ENCODE measurements around the gene CLEC16A.
A peak's percentile ranks its signal among the peaks of the same experiment; 100 is the strongest.

The CLEC16A gene

DNA sequence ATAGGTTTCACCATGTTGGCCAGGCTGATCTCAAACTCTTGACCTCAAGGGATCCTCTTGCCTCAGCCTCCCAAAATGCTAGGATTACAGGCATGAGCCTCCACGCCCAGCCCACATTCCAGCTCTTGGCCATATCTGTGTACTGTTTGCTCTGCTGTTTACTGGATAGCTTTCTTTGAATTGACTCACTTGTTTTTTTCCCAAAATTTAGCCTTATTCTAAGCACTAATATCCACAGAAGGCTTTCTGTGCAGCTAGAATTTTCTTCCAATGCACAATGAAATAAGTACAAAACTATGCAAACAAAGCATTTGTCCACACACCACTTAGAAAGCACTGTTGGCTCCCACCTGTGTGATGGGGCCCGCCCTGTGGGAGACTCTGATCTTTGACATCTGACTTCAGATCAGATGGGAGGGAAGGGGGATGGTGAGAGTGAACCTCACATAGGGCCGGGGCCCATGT is 72.2 kb downstream of the CLEC16A start:
- Histone ChIP-seq H3K4me3 (no peak overlapping the region), H3K27me3 (ENCODE audit: low read depth) (no peaks in the 10 kb centered on the region), H3K4me1 (no peaks in the 10 kb centered on the region), H3K36me3 (replicated peaks) (0 out of 2 replicates have a peak, but pooled peaks cover 4% of the 10 kb centered on the region), H3K9me3 (no peaks in the 10 kb centered on the region)
- no peak for DNase-seq (ENCODE audit: low spot score in 2 of 2)
- in situ Hi-C loops (cut with MboI; ENCODE audit: low sequenced_read_pairs): no loop called here

DNA sequence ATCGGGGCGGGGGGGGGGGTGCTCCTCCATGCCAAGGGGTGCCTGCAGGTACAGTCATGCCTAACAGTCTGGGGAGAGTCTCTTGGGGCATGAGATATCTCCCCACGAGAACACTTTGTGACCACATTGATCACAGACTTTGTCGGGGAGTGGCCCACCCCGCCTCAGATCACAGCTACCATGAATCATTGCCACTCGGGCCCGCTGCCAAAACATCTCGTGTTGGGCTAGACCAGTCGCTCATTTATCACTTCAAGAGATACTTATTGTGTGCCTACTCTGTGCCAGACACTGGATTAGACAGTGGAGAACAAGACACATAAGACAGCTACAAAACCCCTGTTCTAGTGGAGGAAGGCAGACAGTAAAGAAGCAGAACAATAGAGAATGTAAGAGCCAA is 72.6 kb downstream of the CLEC16A start:
- in situ Hi-C loops (cut with MboI; ENCODE audit: low sequenced_read_pairs): no loop called here
- Histone ChIP-seq H3K36me3 (replicated peaks) (peaks cover 4% of the 10 kb centered on the region; the same call in 1 of the 2 replicates), H3K4me3 (no peak overlapping the region), H3K4me1 (no peaks in the 10 kb centered on the region), H3K27me3 (ENCODE audit: low read depth) (no peaks in the 10 kb centered on the region), H3K9me3 (no peaks in the 10 kb centered on the region)
- DNase-seq (ENCODE audit: low spot score in 2 of 2): peak in 1 of 2 experiments; percentile 14

DNA sequence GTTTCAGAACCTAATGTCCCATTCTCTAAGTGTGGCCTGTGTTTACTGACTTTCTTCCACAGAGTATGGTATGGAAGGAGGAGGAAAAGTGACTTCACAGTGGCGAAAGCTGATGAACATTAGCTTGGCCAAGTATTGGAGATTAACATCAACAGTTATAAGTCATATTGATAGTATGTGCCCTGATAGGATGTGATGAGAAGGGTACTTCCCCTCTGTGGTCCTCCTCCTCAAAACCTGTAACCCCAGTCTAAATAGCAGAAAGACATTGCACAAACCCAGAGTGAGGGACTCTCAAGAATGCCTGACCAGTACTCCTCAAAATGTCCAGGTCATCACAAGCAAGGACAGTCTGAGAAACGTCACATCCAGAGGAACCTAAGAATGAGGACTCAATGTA is 73.1 kb downstream of the CLEC16A start:
- no peaks in the 10 kb centered on the region for H3K27me3 ChIP-seq (ENCODE audit: low read depth)
- no peaks in the 10 kb centered on the region for H3K9me3 ChIP-seq
- H3K4me3 ChIP-seq: no peak overlapping the region
- no peaks in the 10 kb centered on the region for H3K4me1 ChIP-seq
- peaks cover 4% of the 10 kb centered on the region; the same call in 1 of the 2 replicates for H3K36me3 ChIP-seq (replicated peaks)
- DNase-seq (ENCODE audit: low spot score in 2 of 2): no peak
- in situ Hi-C loops (cut with MboI; ENCODE audit: low sequenced_read_pairs): no loop called here

DNA sequence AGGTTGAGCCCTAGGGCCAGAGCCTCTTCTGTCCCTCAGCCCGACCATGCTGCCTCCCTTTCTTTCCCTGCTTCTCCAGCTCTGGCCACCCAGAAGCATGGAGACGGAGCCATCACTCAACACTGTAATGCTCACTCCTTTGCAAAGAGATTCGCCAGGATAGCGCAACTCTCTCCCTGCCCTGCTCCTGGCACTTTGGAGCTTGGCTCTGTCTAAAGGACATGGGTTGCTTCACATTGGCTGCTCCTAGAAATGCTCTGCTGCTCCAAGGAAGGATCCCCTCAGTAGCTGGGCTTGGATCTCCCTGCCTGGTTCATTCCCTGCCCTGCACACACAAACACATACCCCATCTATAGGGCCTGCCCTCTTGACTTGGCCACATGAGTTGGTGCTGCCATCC is 76.0 kb downstream of the CLEC16A start:
- Histone ChIP-seq H3K4me3 (no peak overlapping the region), H3K36me3 (replicated peaks) (no peaks in the 10 kb centered on the region; the same call in 1 of the 2 replicates), H3K4me1 (no peaks in the 10 kb centered on the region), H3K27me3 (ENCODE audit: low read depth) (no peaks in the 10 kb centered on the region), H3K9me3 (no peaks in the 10 kb centered on the region)
- DNase-seq (ENCODE audit: low spot score in 2 of 2): no peak
- in situ Hi-C loops (cut with MboI; ENCODE audit: low sequenced_read_pairs): no loop called here

DNA sequence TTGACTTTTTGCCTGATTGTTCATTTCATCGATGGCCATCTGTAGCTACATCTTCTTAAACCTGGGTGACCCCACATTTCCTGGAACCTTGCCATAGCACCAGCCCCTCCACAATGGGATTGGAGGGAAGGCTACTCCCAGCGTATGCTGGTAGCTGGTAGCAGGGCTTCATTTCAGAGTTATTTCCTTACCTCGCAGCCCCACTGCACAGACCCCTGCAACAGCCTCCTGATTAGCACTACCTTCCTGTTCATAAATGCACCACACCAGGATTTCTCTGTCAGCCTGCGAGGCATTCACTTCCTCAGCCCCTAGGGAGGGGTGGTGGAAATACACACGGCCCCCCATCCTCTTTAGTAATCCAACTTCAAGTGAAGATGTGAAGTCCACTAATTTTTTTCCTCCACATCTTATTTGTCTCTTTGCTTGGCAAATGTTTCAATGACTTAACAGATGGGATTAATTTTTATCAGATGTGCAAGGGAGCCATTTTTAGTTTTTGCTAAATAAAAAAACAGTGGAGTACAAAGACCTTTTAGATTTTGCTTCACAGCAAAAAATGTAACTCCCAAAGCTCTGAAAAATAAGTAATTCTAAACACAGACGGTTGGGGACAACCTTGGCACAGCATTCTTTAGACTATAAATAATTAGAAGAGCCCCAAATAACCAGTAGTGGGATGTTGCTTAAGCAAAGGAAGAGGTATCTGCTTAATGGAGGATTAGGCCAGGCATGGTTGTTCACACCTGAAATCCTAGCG is 76.6 kb downstream of the CLEC16A start:
- in situ Hi-C loops (cut with MboI; ENCODE audit: low sequenced_read_pairs): no loop called here
- no peak for DNase-seq (ENCODE audit: low spot score in 2 of 2)

DNA sequence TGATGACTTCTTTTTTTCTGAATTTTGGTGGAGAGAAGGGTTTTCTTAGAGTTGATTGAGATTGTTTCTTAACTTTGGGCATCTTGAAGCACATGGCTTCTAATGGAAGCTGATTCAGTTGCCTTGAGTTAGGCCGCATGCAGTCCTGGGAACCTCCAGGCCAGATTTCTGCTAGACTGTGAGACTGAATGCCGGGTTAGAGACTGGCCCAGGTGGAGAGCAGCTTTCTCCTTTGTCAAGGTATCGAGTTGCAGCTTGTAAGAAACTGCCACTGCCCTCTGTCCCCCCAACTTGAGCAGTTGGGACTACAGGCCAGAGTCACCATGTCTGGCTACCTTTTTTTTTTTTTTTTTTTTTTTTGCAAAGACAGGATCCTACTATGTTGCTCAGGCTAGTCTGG is 77.6 kb downstream of the CLEC16A start:
- in situ Hi-C loops (cut with MboI; ENCODE audit: low sequenced_read_pairs): no loop called here
- Histone ChIP-seq H3K27me3 (ENCODE audit: low read depth) (no peaks in the 10 kb centered on the region), H3K4me1 (no peaks in the 10 kb centered on the region), H3K9me3 (0 out of 2 replicates have a peak, but pooled peaks cover 4% of the 10 kb centered on the region), H3K36me3 (replicated peaks) (peaks cover 6% of the 10 kb centered on the region), H3K4me3 (no peak overlapping the region)
- no peak for DNase-seq (ENCODE audit: low spot score in 2 of 2)

More for the DNA sequence above, 76.6 kb downstream of the CLEC16A start:
- no peak overlapping the region for H3K4me3 ChIP-seq
- H3K36me3 ChIP-seq (replicated peaks): peaks cover 3% of the 10 kb centered on the region
- H3K9me3 ChIP-seq: 0 out of 2 replicates have a peak, but pooled peaks cover 2% of the 10 kb centered on the region
- H3K4me1 ChIP-seq: no peaks in the 10 kb centered on the region
- H3K27me3 ChIP-seq (ENCODE audit: low read depth): no peaks in the 10 kb centered on the region

DNA sequence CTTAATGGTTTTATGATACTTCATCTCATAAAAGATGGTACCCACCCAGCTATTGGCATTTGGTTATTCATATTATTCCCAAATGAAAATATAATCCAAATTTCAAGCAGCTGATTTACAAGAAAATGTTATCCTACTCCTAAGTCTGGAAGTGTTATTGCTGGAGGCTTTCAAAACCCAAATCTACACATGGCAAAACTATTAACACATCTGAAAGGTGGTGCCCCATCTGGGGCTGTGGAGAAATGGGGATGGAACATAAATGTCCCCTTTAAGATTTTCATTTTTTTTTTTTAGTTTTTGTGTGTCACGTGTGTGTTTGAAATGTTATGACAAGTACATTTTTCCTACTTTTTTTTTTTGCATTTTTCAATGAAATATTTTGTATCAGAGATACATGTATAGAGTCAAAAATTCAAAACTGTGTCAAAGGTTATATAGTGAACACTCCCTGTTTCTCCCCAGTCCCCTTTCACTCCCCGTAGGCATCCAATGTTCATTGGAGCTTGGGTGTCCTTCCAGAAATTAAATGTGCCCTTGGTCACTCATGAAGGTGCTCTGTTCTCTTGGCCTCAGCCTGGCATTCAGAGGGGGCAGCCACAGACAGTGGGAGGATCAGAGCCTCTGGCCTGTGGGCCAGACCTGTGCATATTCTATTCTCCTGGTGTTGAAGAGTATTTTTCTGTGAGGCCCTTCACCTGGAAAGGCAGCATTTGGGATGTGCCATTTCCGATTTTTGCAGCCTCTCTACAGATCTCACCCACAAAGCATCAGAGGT is 79.1 kb downstream of the CLEC16A start:
- no peak for DNase-seq (ENCODE audit: low spot score in 2 of 2)
- 0 out of 2 replicates have a peak, but pooled peaks cover 4% of the 10 kb centered on the region for H3K9me3 ChIP-seq
- H3K27me3 ChIP-seq (ENCODE audit: low read depth): no peaks in the 10 kb centered on the region
- H3K4me1 ChIP-seq: no peaks in the 10 kb centered on the region
- H3K36me3 ChIP-seq (replicated peaks): peaks cover 6% of the 10 kb centered on the region
- no peak overlapping the region for H3K4me3 ChIP-seq
- in situ Hi-C loops (cut with MboI; ENCODE audit: low sequenced_read_pairs): no loop called here

DNA sequence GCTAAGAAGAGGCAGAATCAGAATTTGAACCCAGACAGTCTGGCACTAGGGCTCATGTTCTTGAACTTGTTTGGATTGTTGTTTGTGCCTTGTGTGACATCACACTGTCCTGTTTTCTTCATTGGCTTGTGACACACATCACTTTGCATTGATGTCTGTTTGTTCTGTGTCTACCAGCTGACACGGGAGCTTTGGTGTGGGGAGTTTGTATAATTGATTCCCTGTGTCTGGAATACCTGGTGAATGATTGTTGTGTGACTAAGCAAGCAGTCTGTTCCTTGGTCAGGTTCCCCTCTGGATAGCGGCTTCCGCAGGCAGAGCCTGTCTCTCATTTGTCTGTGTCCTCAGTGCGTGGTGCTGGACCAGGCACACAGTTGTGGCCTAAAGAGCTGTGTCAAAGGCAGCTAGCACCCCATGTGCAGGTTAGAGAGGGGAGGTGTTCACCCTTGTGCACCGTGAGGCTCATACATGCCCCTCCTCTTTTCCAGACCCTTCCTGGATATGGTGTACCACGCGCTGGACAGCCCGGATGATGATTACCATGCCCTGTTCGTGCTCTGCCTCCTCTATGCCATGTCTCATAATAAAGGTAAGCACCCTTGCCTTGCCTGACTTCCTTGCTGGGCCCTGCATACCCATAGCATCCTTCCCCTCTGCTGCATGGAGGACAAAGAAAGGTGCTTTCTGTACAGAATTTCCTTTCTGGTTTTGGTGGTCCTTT is 80.1 kb downstream of the CLEC16A start:
- Histone ChIP-seq H3K36me3 (replicated peaks) (peaks cover 6% of the 10 kb centered on the region), H3K4me3 (no peak overlapping the region), H3K27me3 (ENCODE audit: low read depth) (no peaks in the 10 kb centered on the region), H3K9me3 (0 out of 2 replicates have a peak, but pooled peaks cover 4% of the 10 kb centered on the region), H3K4me1 (no peaks in the 10 kb centered on the region)
- in situ Hi-C loops (cut with MboI; ENCODE audit: low sequenced_read_pairs): no loop called here
- DNase-seq (ENCODE audit: low spot score in 2 of 2): no peak

DNA sequence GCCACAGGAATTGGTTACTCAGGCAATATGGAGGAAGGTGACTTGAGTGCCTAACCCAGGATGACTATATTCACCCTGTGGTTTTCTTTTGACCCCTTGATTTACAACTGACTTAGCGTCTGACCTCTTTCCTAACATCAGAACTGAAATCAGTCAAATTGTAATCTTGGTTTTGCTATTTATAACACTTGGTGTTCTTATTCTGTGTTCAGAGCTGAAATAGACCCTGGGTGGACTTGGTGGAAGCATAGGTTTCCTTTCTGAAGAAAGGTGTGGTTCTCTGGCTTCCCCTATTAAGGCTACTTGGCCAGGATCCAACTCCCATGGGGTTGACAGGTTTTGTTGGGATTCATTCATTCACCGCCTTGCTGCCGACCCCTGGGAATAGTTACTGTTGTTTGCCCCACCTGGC is 80.8 kb downstream of the CLEC16A start:
- H3K4me3 ChIP-seq: no peak overlapping the region
- in situ Hi-C loops (cut with MboI; ENCODE audit: low sequenced_read_pairs): no loop called here
- no peaks in the 10 kb centered on the region for H3K27me3 ChIP-seq (ENCODE audit: low read depth)
- H3K9me3 ChIP-seq: 0 out of 2 replicates have a peak, but pooled peaks cover 4% of the 10 kb centered on the region
- peaks cover 6% of the 10 kb centered on the region for H3K36me3 ChIP-seq (replicated peaks)
- DNase-seq (ENCODE audit: low spot score in 2 of 2): no peak
- no peaks in the 10 kb centered on the region for H3K4me1 ChIP-seq

DNA sequence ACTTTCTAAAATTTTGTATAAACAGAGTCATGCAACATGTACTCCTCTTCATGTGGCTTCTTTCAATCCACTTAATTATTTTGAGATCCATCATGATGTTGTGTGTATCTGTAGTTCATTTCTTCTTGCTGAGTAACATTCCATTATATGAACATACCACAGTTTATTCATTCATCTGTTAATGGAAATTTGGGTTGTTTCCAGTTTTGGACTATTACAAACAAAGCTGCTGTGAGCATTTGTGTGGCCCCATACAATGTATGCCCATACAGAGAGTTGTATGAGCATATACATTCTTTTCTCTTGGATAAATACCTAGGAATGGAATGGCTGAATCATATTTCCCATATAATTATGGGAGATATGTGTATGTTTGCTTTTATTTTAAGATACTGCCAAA is 85.6 kb downstream of the CLEC16A start:
- DNase-seq (ENCODE audit: low spot score in 2 of 2): no peak
- in situ Hi-C loops (cut with MboI; ENCODE audit: low sequenced_read_pairs): no loop called here
- H3K36me3 ChIP-seq (replicated peaks): peaks cover 6% of the 10 kb centered on the region
- H3K9me3 ChIP-seq: 0 out of 2 replicates have a peak, but pooled peaks cover 4% of the 10 kb centered on the region
- no peak overlapping the region for H3K4me3 ChIP-seq
- H3K4me1 ChIP-seq: no peaks in the 10 kb centered on the region
- H3K27me3 ChIP-seq (ENCODE audit: low read depth): no peaks in the 10 kb centered on the region

DNA sequence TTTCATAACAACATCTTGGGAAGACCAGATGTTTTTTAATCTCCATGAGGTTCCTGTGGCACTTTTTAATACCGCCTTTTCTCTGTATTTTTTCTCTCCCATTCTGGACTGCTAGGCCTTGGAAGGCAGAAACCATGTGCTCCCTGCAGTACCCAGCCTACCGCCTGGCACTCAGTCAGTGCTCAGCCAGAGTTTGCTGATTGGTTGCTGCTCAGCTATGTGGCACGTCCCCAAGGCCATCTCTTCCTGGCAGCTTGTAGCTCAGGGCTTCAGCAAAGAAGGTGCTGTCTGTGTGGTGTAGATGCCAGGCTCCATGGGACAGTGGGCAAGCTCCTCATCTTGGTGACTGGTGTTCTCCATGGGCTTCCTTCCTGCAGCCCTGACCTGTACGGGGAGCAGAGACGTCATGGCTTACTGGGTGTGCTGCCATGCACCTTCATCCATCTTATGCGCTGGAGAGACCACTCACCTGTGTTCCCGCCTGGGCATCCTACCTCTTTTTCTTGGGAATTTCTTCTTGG is 86.7 kb downstream of the CLEC16A start:
- DNase-seq (ENCODE audit: low spot score in 2 of 2): no peak
- in situ Hi-C loops (cut with MboI; ENCODE audit: low sequenced_read_pairs): no loop called here
- H3K9me3 ChIP-seq: 0 out of 2 replicates have a peak, but pooled peaks cover 1% of the 10 kb centered on the region
- no peak overlapping the region for H3K4me3 ChIP-seq
- H3K27me3 ChIP-seq (ENCODE audit: low read depth): no peaks in the 10 kb centered on the region
- H3K4me1 ChIP-seq: no peaks in the 10 kb centered on the region
- peaks cover 2% of the 10 kb centered on the region for H3K36me3 ChIP-seq (replicated peaks)

DNA sequence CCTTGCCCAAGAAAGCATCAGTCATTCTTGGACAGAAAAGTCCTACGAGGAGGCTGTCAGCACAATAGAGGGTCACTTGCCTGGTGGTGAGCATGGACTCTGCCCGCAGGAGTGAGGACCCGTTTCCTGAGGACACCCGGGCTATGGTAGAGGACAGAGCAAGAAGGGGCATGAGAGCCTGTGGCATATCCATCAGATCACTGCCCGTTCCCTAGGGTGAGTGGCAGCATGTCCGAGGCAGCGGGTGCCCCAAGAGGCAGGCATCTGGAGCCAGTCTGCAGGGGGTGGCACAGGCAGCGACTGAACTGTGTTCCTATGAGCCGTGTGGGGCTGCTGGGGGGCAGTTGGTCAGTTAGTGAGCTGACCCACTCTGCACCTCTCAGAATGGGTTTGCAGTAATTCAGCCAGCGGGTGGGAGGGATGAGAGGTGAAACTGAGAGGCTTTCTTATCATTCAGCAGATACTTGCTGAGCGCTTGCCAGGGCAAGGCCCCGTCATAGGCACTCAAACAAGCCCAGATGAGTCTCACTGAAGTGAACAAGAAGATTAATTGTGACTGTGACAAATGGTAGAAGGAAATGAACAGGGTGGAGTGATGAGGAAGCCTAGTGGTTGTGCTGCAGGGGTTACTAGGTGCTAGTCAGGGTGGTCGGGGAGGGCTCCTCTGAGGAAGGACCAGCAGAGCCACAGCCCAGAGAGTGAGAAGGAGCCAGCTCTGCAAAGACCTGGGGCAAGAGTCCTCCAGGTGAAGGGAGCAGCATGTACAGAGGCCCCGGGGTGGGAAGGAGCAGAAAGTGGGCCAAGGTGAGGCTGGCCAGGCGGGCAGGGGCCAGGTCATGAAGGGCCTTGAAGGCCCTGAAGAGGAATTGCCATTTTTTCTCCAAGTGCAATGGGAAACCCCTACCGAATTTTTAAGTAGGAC is 87.9 kb downstream of the CLEC16A start:
- Histone ChIP-seq H3K4me1 (no peaks in the 10 kb centered on the region), H3K27me3 (ENCODE audit: low read depth) (no peaks in the 10 kb centered on the region), H3K9me3 (no peaks in the 10 kb centered on the region), H3K36me3 (replicated peaks) (no peaks in the 10 kb centered on the region), H3K4me3 (no peak overlapping the region)
- DNase-seq (ENCODE audit: low spot score in 2 of 2): no peak
- in situ Hi-C loops (cut with MboI; ENCODE audit: low sequenced_read_pairs): no loop called here

Measured in HAP-1 (cell line).